ENCODE results near the gene TSPAN2. TPM values are rescaled to one million over a fixed set of nuclear protein-coding genes. Genes with fewer than 3 reads are reported as not detected.

Gene TSPAN2
- total and polyA plus RNA-seq, 2 donors (not counting 3 experiments of a cell fraction or from before 2014, with no cell fraction given), result 1.5 to 5.0 TPM

- intact Hi-C loops (cut with micrococcal nuclease), result no loop called here
- CTCF ChIA-PET, result interaction anchor here (1.0 to 2.0 kb wide), 9 partner anchors 8 to 1079 kb away, joined by 3 to 6 read pairs (median 4); partner anchors contain the start of gene OLFML3
- FAIRE-seq, result no peak
Measured at GRCh38 chr1:115057661-115058254, 31.5 kb downstream of the TSPAN2 start.

More at GRCh38 chr1:115057661-115058254, 31.5 kb downstream of the TSPAN2 start:
- no peak overlapping the region for H3K9ac ChIP-seq (replicated peaks; ENCODE audit: extremely low read depth, insufficient read depth, low read length)
- no peaks in the 10 kb centered on the region for H3K9me3 ChIP-seq (replicated peaks; ENCODE audit: control insufficient read depth, insufficient read depth, low read length)
- peaks cover 19% of the 10 kb centered on the region for H3K4me1 ChIP-seq (ENCODE audit: control insufficient read depth, extremely low read depth, insufficient read depth, low read length)
- no peak overlapping the region for H3K4me3 ChIP-seq (replicated peaks in 1 of 3; ENCODE audit: insufficient read depth in 1 of 3, low read depth in 1 of 3, low read length in 3 of 3)
- no peak for DNase-seq (ENCODE audit: low read depth, low spot score)
- dilution Hi-C loops (cut with MboI; ENCODE audit: extremely low pct_ligation_motif_present, low sequenced_read_pairs), result no loop called here
- H3K79me2 ChIP-seq (ENCODE audit: control insufficient read depth, insufficient read depth, low read length), result no peaks in the 10 kb centered on the region
- H3K27ac ChIP-seq (ENCODE audit: insufficient read depth, low read depth, low read length), result no peak overlapping the region
- H3K36me3 ChIP-seq (ENCODE audit: control insufficient read depth in 2 of 2, extremely low read depth in 1 of 2, insufficient read depth in 2 of 2, low read length in 2 of 2), result no peaks in the 10 kb centered on the region
- no peak overlapping the region for H2AFZ ChIP-seq (ENCODE audit: low read depth, low read length)
- H3K9me1 ChIP-seq (replicated peaks; ENCODE audit: control insufficient read depth, extremely low read depth, insufficient read depth, low read length), result no peaks in the 10 kb centered on the region
- H3K4me2 ChIP-seq (ENCODE audit: insufficient read depth, low read length), result no peak overlapping the region
- no peaks in the 10 kb centered on the region for H3K27me3 ChIP-seq (ENCODE audit: control insufficient read depth in 2 of 2, insufficient read depth in 2 of 2, low read length in 2 of 2)
- POLR2A ChIA-PET, result no interaction called here
- no peak for TF ChIP-seq FOS (IDR thresholded peaks at IDR 0.05; ENCODE audit: borderline replicate concordance, insufficient read depth, low read length)
- TF ChIP-seq GATA2 (IDR thresholded peaks at IDR 0.05; ENCODE audit: insufficient read depth, insufficient read length, low read depth, low read length), result no peak
- TF ChIP-seq POLR2AphosphoS5 (IDR thresholded peaks at IDR 0.05; ENCODE audit: insufficient read depth, low read depth, low read length), result no peak
- no peak for TF ChIP-seq EZH2 (IDR thresholded peaks at IDR 0.05; ENCODE audit: borderline replicate concordance, low read depth, low read length, severe bottlenecking)
- no peak for TF ChIP-seq CTCF (IDR thresholded peaks at IDR 0.05; ENCODE audit: extremely low read depth in 1 of 2, insufficient read depth in 1 of 2, low read depth in 1 of 2, low read length in 2 of 2)
- TF ChIP-seq POLR2A (IDR thresholded peaks at IDR 0.05; ENCODE audit: low read depth, low read length), result no peak
- no TSS peak for BruUV-seq (replicated peaks)
- no peaks in the 10 kb centered on the region for H4K20me1 ChIP-seq (replicated peaks; ENCODE audit: control insufficient read depth, extremely low read depth, insufficient read depth, low read length)

Measured in endothelial cell of umbilical vein (primary cell).